ENCODE measurements around the gene AKAP13.

Gene AKAP13

GRCh38 chr15:85761635-85762034 lies 381.2 kb downstream of the AKAP13 start:
- no peak for DNase-seq

- no peak for DNase-seq
Measured at GRCh38 chr15:85762039-85762755, 381.8 kb downstream of the AKAP13 start.

GRCh38 chr15:85762756-85763127 lies 382.3 kb downstream of the AKAP13 start:
- DNase-seq, result no peak

- DNase-seq, result no peak
Measured at GRCh38 chr15:85763157-85763556, 382.8 kb downstream of the AKAP13 start.

- no peak for DNase-seq
Measured at GRCh38 chr15:85763673-85764633, 383.6 kb downstream of the AKAP13 start.

GRCh38 chr15:85764649-85765277 lies 384.4 kb downstream of the AKAP13 start:
- peak; percentile 41 for DNase-seq

- DNase-seq, result no peak
Measured at GRCh38 chr15:85766001-85766831, 385.8 kb downstream of the AKAP13 start.

GRCh38 chr15:85767785-85768529 lies 387.6 kb downstream of the AKAP13 start:
- DNase-seq, result no peak

GRCh38 chr15:85768595-85769168 lies 388.3 kb downstream of the AKAP13 start:
- no peak for DNase-seq

- DNase-seq, result no peak
Measured at GRCh38 chr15:85769182-85769900, 388.9 kb downstream of the AKAP13 start.

- peak; percentile 27 for DNase-seq
Measured at GRCh38 chr15:85770096-85771041, 390.0 kb downstream of the AKAP13 start.

GRCh38 chr15:85771271-85771670 lies 390.9 kb downstream of the AKAP13 start:
- no peak for DNase-seq

GRCh38 chr15:85771781-85772445 lies 391.5 kb downstream of the AKAP13 start:
- no peak for DNase-seq

GRCh38 chr15:85772668-85773067 lies 392.3 kb downstream of the AKAP13 start:
- no peak for DNase-seq

GRCh38 chr15:85773249-85773648 lies 392.8 kb downstream of the AKAP13 start:
- no peak for DNase-seq

- DNase-seq, result no peak
Measured at GRCh38 chr15:85773970-85774369, 393.6 kb downstream of the AKAP13 start.

GRCh38 chr15:85777250-85778106 lies 397.1 kb downstream of the AKAP13 start:
- no peak for DNase-seq

All from EL (cell line).